B cell (primary cell): ENCODE measurements around the gene MALRD1. TPM values are rescaled to one million over a fixed set of nuclear protein-coding genes. Genes with fewer than 3 reads are reported as not detected.

Experiments used
- ATAC-seq: fragments of 200-7000 bp; cut with Tn5 transposase; one replicate; pipeline ENCODE4 v1.10.0; 2021; ENCODE audit warnings: low read depth, mild to moderate bottlenecking, moderate number of reproducible peaks, moderate library complexity
- CTCF ChIA-PET: fragments of 350-600 bp; sonication (Branson Sonifier 250); formaldehyde crosslinking; loops from one replicate; lab custom pipeline; 2021; ENCODE audit warnings: antibody characterized with exemption, inconsistent platforms; lab: Charles Lee
- POLR2A ChIA-PET: fragments of 350-600 bp; sonication (Branson Sonifier 250); formaldehyde crosslinking; loops from one replicate; lab custom pipeline; 2021; ENCODE audit warnings: antibody characterized with exemption; lab: Charles Lee
- DNase-seq: peaks from one replicate; pipeline ENCODE4 v3.0.0; 2013
- H2AFZ ChIP-seq: 2 replicates; pipeline ENCODE4 v1.6.1; 2012; ENCODE audit warnings: mild to moderate bottlenecking, low read depth, low read length; ENCODE audit not compliant: insufficient read depth, poor library complexity, severe bottlenecking
- H3K27ac ChIP-seq, 2 donors: 1 replicate in 1 of 2; 2 replicates in 1 of 2; pipeline ENCODE4 v1.5.1; 2012 to 2013; ENCODE audit warnings: low read length in 2 of 2, mild to moderate bottlenecking in 2 of 2, moderate library complexity in 1 of 2
- H3K27me3 ChIP-seq, 4 experiments: fragments of 200-600 bp in 1 of 4; sonication (generic) in 1 of 4; replicated peaks in 1 of 4; 1 replicate in 2 of 4; 2 replicates in 2 of 4; pipeline versions ENCODE4 v1.6.1 to v1.7.0; 2013 to 2016; ENCODE audit warnings: low read length in 3 of 4, mild to moderate bottlenecking in 2 of 4, mixed read lengths in 1 of 4, moderate library complexity in 1 of 4; ENCODE audit not compliant: insufficient read depth in 4 of 4, control insufficient read depth in 3 of 4; ENCODE audit errors: control extremely low read depth in 1 of 4
- H3K36me3 ChIP-seq, 2 experiments: replicated peaks in 1 of 2; 1 replicate in 1 of 2; 2 replicates in 1 of 2; pipeline versions ENCODE4 v1.6.1 to v1.7.1; 2013; ENCODE audit warnings: low read length in 1 of 2; ENCODE audit not compliant: insufficient read depth in 2 of 2, control insufficient read depth in 1 of 2; ENCODE audit errors: control extremely low read depth in 1 of 2, extremely low read depth in 1 of 2
- H3K4me1 ChIP-seq, 2 donors: fragments of 200-600 bp in 1 of 2; sonication (generic) in 1 of 2; 1 replicate in 1 of 2; 2 replicates in 1 of 2; pipeline versions ENCODE4 v1.5.1 to v1.6.1; 2013 to 2017; ENCODE audit warnings: low read length in 2 of 2; ENCODE audit not compliant: control insufficient read depth in 2 of 2, insufficient read depth in 2 of 2
- H3K4me2 ChIP-seq: replicated peaks from 2 replicates; pipeline ENCODE3; 2012; ENCODE audit warnings: mild to moderate bottlenecking, low read depth, low read length; ENCODE audit not compliant: poor library complexity, severe bottlenecking
- H3K4me3 ChIP-seq, 5 experiments: fragments of 200-600 bp in 1 of 5; sonication (generic) in 1 of 5; 1 replicate in 3 of 5; 2 replicates in 2 of 5; pipeline versions ENCODE4 v1.5.1 to v1.7.0; 2011 to 2016; ENCODE audit warnings: low read length in 4 of 5, mild to moderate bottlenecking in 4 of 5, low read depth in 2 of 5, control low read depth in 1 of 5, moderate library complexity in 1 of 5; ENCODE audit not compliant: insufficient read depth in 1 of 5; ENCODE audit errors: control extremely low read depth in 1 of 5, extremely low read depth in 1 of 5
- H3K79me2 ChIP-seq: fragments of 200-600 bp; sonication (generic); one replicate; pipeline ENCODE4 v1.6.0; 2016; ENCODE audit warnings: low read length; ENCODE audit not compliant: control insufficient read depth, insufficient read depth
- H3K9ac ChIP-seq: fragments of 200-600 bp; sonication (generic); 2 replicates; pipeline ENCODE4 v1.6.1; 2017; ENCODE audit warnings: mild to moderate bottlenecking, low read length, moderate library complexity
- H3K9me3 ChIP-seq, 3 donors: one replicate each; pipeline versions ENCODE4 v1.6.1 to v1.7.1; 2013; ENCODE audit warnings: low read length in 2 of 3; ENCODE audit not compliant: control insufficient read depth in 2 of 3, insufficient read depth in 1 of 3; ENCODE audit errors: control extremely low read depth in 1 of 3
- H4K20me1 ChIP-seq: 2 replicates; pipeline ENCODE4 v1.6.0; 2012; ENCODE audit warnings: mild to moderate bottlenecking, low read length; ENCODE audit not compliant: insufficient read depth, control insufficient read depth, poor library complexity, severe bottlenecking
- H3K27ac Mint-ChIP-seq: one replicate; pipeline ENCODE4 v1.8.0; 2021; ENCODE audit warnings: mixed read lengths
- H3K27me3 Mint-ChIP-seq: one replicate; pipeline ENCODE4 v1.8.0; 2021; ENCODE audit warnings: mixed read lengths
- H3K4me1 Mint-ChIP-seq: one replicate; pipeline ENCODE4 v1.8.0; 2021; ENCODE audit warnings: mixed read lengths
- H3K4me3 Mint-ChIP-seq: one replicate; pipeline ENCODE4 v1.8.0; 2021; ENCODE audit warnings: mixed read lengths
- H3K9me3 Mint-ChIP-seq: one replicate; pipeline ENCODE4 v1.8.0; 2022; ENCODE audit warnings: mixed read lengths; ENCODE audit not compliant: insufficient read depth
- CTCF ChIP-seq: fragments of 200-600 bp; IDR thresholded peaks from one replicate; pipeline ENCODE4 v1.8.0; 2022; ENCODE audit warnings: antibody characterized with exemption, mild to moderate bottlenecking
- EZH2 ChIP-seq: IDR thresholded peaks from 2 replicates; pipeline ENCODE4 v1.6.1; 2012; ENCODE audit warnings: borderline replicate concordance, low read depth, mild to moderate bottlenecking, moderate library complexity, low read length; ENCODE audit not compliant: insufficient read depth, poor library complexity, severe bottlenecking
- WGBS: methylation state at CpG from one replicate; pipeline ENCODE4 v1.1.5; 2013; ENCODE audit warnings: missing lambda C conversion rate; ENCODE audit not compliant: insufficient coverage; 5-methylcytosine and 5-hydroxymethylcytosine counted together
- intact Hi-C: fragments of 100-400 bp; cut with micrococcal nuclease; formaldehyde crosslinking; loops from one replicate; pipeline ENCODE4 v1.10.0; 2022
- polyA plus RNA-seq: library from polyadenylated mRNA; depleted of rRNA; stranded (reverse); fragments of >200 nt; gene quantifications from 2 replicates; pipeline ENCODE4 v1.2.3, GENCODE V29; 2012
- total RNA-seq, 2 donors: library from RNA; stranded (reverse); fragments of 120-200 nt in 1 of 2; gene quantifications; 1 replicate in 1 of 2; 2 replicates in 1 of 2; pipeline versions ENCODE4 v1.2.3 to v1.2.4, GENCODE V29; 2013 to 2022

The MALRD1 gene
- total and polyA plus RNA-seq, 2 donors (not counting 1 experiment from before 2014, with no cell fraction given) = not detected

GRCh38 chr10:19719284-19719683, 670.7 kb downstream of the MALRD1 start:
- Mint-ChIP-seq H3K4me1 (no peaks in the 10 kb centered on the region), H3K9me3 (peaks cover 7% of the 10 kb centered on the region), H3K4me3 (no peak overlapping the region), H3K27ac (no peak overlapping the region), H3K27me3 (no peaks in the 10 kb centered on the region)
- peaks cover 0 to 4% (median 3%) of the 10 kb centered on the region in 3 donors for H3K9me3 ChIP-seq
- H3K79me2 ChIP-seq = no peaks in the 10 kb centered on the region
- CTCF ChIA-PET = no interaction called here
- 42% methylated on average over 2 of the region's 3 CpGs for WGBS
- no peak overlapping the region for H2AFZ ChIP-seq
- H3K9ac ChIP-seq = no peak overlapping the region
- no peaks in the 10 kb centered on the region for H3K36me3 ChIP-seq
- ATAC-seq (no peak), DNase-seq (no peak)
- no peak overlapping the region for H3K4me2 ChIP-seq
- H3K27ac ChIP-seq = no peak overlapping the region
- POLR2A ChIA-PET = no interaction called here
- intact Hi-C loops = no loop called here
- no peaks in the 10 kb centered on the region for H4K20me1 ChIP-seq
- H3K27me3 ChIP-seq = no peaks in the 10 kb centered on the region
- no peak for TF ChIP-seq CTCF
- no peak for TF ChIP-seq EZH2
- no peaks in the 10 kb centered on the region for H3K4me1 ChIP-seq
- H3K4me3 ChIP-seq = no peak overlapping the region

DNA sequence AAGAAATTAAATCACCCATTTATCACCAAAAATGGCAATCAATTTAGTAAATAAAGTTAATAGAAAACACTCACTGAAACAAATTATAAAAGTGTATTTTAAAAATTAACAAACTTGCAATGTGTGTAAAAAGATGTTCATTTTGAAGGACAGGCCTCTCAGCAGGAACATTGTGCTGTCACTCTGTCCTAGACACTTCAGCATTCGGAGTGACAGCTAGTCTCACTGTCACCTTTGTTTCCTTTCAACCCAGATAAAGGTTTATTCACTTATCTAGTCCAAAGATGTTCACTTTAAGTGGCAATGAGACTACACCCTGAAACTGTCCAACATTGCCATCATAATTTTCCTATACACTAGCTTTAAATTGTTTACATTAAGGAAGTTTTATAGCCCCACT, 675.7 kb downstream of the MALRD1 start:
- Mint-ChIP-seq H3K4me1 (no peaks in the 10 kb centered on the region), H3K27me3 (no peaks in the 10 kb centered on the region), H3K27ac (no peak overlapping the region), H3K4me3 (no peak overlapping the region), H3K9me3 (peaks cover 5% of the 10 kb centered on the region)
- no peak overlapping the region for H3K27ac ChIP-seq
- no peaks in the 10 kb centered on the region for H3K36me3 ChIP-seq
- DNase-seq (no peak), ATAC-seq (no peak)
- H3K79me2 ChIP-seq = no peaks in the 10 kb centered on the region
- TF ChIP-seq EZH2 = no peak
- no peak for TF ChIP-seq CTCF
- H3K27me3 ChIP-seq = no peaks in the 10 kb centered on the region
- no peaks in the 10 kb centered on the region for H4K20me1 ChIP-seq
- H3K4me1 ChIP-seq = no peaks in the 10 kb centered on the region
- H2AFZ ChIP-seq = no peak overlapping the region
- H3K4me3 ChIP-seq = no peak overlapping the region
- intact Hi-C loops = no loop called here
- ChIA-PET POLR2A (no interaction called here), CTCF (no interaction called here)
- no CpG with 5 or more reads among the region's 1 CpG for WGBS
- H3K9me3 ChIP-seq = no peaks in the 10 kb centered on the region
- no peak overlapping the region for H3K4me2 ChIP-seq
- no peak overlapping the region for H3K9ac ChIP-seq
